Measurements from ENCODE around the gene AGXT2.

The AGXT2 gene

DNA sequence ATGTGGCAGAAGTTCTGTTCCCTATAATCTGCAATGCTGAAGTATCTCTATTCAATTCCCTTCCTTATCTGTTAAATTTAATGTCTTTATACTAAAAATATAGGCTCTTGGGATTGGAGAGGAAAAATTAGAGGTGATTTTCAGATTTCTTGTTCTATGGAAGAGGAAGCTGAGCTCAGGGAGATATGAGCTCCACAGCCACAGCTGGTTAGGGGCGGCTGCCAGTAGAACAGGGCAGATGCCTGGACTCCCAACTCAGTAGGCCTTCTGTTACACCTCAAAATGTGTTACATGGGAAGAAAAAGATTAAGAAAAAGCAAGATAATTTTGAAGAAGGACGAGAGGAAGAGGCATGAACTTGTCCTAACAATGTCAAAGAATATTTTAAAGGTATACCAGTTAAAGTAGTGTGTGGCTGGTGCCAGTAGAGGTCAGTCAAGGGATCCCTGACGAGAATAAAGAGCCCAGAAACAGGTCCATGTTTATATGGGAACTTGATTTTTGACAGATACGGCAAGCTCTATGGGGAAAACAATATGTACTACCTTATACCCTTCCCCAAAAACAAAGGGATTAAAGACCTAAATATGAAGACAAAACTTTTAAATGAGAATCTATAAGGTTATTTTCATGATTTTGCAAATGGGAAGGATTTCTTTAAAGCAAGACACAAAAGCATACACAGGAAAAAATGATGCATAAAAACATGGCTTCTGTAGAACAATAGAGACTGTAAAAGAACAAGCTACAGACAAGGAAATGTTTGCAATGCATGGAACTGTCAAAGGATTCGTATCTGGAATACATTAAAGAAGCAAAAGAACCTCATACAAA, 89.7 kb downstream of the AGXT2 start:
- DNase-seq: peak; percentile 59

- no peak for DNase-seq
Observed at GRCh38 chr5:34957321-34957720, 90.4 kb downstream of the AGXT2 start.

Data from OCI-M1 (cell line).